HG03097 (cell line): ENCODE results near the gene KBTBD12.

Experiments
- ATAC-seq: cut with Tn5 transposase; IDR thresholded peaks from one replicate; pipeline ENCODE4 v1.9.1; 2021; ENCODE audit not compliant: unreplicated experiment, low FRiP score

The KBTBD12 gene

DNA sequence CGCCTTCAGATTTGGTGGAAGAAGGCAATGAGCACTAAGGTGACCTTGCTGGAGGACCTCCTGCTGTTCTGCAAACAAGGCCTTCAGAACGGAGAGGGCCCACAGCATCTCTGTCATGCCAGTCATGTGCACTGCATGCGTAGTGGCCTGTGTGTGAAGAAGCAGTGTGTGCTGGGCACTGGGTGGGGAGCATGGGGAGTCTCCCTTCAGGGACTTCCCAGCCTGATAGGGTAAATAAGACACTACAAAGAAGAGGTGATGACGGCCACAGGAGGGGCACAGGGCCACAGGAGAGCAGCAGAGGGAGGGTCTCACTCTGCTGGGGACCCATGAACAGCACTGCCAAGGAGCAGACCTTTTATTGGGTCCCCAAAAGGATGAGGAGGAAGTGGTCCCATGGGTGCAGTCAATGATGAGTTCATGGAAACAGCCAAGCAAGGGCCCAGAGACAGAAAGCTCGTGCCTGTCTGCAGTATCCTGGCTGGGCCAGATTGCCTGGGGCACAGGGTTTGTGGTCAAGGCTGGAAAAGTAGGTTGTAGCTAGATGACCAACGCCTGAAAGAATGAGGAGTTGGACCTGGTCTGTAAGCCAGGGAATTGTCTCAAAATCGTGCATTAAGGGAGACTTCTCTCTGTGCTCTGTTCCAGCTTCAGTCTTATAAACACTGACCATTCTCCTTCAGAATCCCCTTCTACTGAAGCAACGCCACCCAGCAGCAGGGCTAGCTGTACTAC lies 69.4 kb downstream of the KBTBD12 start:
- no peak for ATAC-seq

DNA sequence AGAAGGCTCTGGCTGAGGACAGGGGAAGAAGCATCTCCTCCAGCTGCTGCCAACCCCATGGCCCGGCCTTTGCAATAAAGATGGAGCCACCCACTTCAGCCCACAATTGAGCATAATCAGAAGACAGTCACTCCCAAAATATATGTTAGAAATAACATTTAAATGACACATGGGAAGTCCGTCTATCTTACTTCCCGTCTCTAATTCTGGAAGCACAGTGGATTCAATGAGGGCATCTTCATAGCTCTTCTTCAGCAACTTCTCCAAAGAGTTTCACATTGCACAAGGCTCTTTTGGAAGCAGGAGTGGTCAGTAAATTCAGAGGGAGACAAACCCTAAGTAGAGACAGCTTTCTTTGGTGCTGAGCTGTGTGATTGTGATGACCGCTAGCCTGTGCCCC lies 70.2 kb downstream of the KBTBD12 start:
- ATAC-seq: no peak

DNA sequence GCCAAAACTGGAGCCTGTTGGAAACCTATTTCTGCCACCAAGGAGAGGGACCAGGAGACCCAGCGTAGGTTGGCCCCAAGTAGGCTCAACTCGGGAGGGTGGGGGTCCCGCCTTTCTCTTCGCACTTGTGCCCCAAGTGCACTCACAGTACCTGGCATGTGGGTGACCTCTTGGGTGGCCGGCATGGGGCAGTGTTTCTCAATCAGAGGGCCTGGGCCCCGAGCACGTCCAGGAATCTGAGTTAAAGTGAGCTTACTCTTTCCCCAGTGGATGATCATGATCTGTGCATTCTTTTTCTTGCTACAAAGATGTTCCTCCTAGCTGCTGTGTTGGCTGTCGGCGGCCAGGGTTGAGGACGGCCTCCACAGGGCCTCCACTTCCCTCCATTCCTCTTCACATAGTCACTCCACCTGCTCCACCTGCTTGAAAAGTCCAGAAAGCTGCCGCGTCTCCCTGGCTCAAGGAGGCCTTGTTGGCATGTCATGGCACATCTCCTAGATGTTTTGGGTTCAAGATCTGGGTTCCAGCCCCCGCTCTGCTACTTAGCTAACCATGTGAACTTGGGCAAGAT lies 70.7 kb downstream of the KBTBD12 start:
- ATAC-seq: no peak

DNA sequence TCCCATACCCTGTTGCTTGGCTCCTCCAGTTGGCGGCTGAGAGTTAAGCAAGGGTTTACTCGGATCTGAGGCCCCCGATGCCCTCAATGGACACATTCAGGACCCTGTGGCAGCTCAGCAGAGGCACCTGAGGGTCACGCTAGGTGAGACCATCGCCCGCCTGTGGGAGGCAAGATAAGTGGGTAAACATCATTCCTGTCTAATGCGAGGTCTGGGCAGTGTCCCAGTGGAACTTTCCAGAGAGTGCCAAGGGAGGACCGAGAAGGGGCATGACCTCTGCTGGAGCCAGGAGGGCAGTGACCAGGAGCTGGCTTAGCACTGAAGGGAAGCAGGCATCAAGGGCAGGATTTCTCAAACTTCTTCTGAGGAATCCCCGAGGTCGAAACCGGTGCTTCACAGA lies 71.8 kb downstream of the KBTBD12 start:
- no peak for ATAC-seq

DNA sequence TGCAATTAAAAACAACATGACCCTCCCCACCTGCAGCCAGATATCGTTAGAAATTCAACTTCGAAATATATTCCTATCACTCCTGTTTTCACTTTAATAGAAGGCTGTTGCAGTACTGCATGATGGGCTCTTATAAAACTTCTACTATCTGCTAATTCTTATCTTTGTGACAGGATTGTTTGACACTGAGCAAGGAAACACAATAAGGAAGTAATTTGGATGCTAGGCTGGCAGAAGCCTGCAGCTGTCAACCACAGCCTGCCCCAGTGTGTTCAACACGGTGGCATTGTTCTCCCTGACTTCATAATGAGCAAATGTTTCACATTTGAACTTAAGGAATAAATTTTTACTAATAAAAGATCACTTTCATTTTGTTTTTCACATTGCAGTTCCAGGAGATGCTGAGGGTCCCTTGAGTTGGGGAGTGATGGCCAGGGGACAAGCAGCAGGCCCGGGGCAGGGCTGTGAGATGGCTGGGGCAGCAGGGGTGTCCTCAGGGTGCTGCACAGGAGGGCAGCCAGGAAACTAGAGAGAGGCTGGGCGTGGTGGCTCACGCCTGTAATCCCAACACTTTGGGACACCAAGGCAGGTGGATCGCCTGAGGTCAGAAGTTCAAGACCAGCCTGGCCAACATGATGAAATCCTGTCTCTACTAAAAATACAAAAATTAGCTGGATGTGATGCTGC lies 72.4 kb downstream of the KBTBD12 start:
- ATAC-seq: no peak

DNA sequence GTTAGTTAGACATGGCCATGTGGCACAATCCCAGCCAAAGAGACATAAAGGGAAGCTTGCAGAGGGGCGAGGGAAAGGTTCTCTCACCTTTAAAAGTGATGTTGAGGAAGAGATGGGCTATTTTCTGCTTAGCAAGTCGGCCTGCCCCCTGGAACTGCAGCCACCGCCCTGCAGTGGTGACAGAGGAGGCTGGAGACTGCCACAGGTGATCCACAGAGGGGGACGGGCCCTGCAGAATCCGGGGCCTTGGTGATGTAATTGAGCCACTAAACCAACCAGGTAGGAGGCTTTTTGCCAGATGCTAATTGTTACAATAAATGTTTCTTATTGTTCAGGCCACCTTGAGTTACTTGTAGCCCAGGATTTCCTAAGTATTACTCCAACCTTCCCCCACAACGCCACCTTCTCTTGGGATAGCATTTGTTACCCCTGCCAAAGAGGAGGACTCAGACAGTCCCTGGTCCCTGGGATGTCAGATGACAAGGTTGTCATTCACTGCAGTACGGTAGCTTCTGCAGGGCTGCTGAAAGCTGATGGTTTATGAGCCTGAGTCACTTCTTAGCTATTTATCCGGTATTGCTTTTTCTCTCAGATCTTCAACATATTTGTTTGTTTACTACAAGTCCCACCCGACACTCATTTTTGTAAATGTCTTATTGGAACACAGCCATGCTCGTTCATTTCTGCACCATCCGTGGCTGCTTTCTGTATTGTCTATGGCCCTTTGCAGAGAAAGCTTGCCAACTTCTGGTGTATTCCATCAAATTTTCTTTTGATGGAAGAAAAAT lies 73.9 kb downstream of the KBTBD12 start:
- no peak for ATAC-seq

DNA sequence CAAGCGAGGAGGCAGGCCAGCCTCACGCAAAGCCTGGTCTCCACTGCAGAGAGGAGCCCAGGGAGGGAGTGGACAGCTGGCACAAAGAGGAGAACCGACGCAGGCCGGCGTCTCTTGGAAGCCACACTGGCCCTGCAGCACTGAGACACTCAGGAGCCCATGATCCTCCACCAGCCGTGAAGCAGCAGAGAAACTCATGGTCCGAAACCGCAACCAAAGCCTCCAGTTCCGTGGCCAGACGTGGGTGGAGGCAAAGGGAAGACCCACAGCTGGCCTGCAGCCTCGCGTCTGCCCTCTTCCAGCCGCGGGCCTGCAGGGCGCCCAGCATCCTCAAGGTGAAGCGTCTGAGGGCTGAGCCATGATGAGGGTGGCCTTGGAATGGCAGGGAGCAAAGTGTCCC lies 75.0 kb downstream of the KBTBD12 start:
- ATAC-seq: no peak

DNA sequence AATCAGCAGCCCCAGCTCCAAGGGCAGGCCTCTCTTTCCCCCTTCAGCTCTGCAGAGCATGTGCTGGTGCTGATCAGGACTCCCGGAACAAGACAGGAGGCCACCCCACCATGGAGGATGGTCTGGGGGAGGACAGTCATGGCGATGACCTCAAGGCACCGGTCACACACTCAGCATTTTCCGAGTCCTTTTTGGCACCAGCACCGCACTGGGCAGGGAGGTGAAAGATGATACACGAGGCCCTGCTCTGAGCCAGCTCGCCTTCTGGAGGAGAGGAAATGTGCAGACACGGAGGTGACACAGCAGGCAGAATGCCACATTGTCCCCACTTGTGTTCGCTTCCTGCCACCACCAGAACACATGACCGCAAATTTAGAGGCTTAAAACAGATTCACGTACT lies 75.4 kb downstream of the KBTBD12 start:
- ATAC-seq: no peak

DNA sequence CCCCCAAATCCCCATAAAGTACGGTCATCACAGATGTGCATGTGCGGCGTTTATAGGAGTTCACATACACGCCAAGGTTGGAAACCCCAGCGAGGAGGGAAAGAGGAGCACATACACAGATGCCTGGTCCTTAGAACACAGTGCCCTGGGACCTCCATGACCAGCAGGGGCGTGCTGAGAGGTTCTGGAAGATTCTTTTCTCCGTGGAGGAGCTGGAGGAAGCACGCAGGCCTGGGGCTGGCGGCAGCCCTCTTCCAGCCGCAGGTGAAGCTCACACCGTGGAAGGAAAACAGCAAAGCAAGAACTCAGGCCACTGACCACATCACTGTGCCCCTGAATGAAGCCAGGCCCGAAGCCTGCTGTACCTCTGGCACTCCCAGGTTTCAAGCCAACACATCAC lies 76.2 kb downstream of the KBTBD12 start:
- no peak for ATAC-seq

DNA sequence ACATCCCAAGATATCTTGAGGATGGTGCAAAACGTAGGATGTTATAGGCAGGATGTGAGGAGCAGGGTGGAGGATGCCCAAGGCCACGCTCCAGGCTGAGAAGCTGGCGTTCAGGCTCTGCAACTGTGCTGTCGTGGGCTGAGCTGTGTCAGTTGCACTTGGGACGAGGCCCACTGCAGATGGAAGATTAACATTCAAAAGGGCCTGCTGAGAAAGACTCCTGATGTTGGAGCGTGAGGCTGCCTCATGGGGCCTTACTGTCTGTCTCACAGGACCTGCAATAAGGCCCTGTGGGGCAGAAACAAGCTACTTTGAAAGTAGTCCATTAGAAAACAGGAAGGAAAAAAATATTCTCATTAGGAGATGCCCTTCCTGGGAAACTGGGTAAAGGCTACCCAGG lies 76.6 kb downstream of the KBTBD12 start:
- no peak for ATAC-seq

DNA sequence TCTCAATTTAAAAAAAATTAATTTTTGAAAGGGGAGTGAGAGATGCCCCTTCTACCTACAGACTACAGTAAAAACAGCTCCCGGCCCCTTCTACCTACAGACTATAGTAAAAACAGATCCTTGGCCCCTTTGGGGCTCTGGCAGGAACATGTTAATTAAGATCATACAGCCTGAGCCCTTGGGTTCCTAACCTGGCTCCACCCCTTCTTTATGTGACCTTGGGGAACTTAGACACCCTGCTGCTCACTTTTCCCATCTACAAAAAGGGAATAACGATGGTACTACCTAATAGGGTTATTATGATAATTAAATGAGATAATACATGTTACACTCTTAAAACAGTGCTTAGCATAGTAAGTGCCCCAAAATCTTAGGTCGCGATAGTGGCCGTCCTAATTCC lies 77.1 kb downstream of the KBTBD12 start:
- ATAC-seq: no peak

DNA sequence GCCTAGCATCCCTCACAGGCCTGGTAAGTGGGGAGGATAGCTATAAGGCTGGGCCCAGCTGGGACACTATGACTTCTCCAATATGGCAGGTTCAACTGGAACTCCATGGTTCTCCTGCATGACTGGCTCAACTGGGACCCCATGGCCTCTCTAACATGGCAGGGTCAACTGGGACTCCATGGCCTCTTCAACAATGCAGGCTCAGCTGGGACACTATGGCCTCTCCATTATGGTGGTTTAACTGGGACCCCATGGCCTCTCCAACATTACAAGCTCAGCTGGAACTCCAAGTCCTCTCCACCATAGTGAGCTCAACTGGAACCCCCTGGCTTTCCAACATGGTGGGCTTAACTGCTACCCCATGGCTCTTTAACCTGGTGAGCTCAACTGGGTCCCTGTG lies 79.0 kb downstream of the KBTBD12 start:
- ATAC-seq: no peak

DNA sequence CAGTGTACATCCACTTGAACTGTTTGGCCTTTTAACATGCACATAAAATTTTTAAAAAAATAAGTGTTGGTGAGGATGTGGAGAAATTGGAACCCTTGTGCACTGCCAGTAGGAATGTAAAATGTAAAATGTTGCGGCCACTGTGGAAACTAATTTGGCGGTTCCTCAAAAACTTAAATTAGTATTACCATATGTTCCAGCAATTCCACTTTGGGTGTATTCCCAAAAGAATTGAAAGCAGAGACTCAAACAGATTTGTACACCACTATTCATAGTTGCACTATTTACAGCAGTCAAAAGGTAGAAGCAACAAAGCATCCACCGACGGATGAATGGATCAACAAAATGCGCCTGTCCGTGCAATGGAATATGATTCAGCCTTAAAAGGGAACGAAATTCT lies 82.0 kb downstream of the KBTBD12 start:
- no peak for ATAC-seq

DNA sequence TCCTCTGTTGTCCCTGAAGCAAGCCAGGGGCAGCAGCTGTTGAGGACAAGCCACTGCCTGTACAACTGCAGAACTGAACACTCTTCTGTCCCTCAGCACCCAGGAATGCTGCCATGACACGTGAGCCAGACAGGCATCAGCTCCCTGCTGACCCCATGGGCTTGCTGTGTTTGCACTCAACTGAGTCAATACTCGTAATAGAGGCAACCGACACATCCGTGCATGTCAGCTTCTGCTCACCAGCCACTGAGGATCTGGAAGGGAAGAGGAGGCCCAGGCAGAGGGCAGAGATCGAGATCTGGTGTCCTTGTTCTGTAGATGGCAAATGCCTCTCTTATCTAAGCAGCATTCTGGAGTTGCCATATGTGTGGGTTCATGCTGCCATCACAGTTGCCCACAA lies 82.9 kb downstream of the KBTBD12 start:
- no peak for ATAC-seq

DNA sequence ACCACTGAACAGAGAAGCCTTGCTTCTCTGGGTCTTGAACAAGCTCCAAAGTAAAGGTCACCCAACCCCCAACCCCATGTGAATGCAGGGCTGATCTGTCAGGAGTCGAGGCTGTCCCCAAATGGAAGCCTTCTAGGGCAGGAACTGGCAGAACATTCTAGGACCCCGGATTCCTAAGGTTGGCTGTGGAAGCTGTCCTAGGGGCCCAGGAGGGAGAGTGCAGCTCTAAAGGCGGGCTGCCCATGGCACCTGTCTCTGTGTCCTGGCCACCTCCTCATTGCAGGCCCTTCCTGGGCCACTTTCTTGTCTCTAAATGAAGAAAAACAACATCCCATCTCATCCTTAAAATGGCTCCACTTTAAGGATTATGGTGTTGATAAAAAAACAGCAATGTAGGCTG lies 83.6 kb downstream of the KBTBD12 start:
- ATAC-seq: no peak

DNA sequence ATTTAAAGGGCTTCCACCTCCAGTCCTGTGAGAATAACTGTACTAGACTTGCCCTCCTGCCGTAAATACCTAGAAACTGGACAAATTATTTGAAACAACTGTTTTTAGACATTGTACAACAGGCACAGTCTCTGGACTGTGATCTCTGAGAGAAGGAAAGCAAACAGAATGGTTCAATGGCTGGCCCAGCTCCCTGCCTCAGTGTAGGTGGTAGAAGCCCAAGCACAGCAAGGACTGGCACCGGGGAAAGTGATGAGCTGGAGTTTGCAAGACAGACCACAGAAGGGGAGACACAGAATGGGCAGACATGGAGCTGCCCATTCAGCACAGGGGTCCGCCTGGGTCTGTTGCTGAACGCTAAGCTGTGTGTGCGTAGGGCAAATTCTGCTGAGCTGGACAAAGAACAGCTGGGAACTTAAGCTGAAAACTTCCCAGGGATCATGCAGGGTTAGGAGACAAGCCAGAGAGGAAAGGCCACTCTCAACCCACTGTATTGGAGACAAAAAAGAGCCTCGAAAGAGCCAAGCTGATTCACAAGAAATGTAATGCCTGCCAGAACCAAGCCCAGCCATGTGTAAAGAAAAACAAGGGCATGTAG lies 84.6 kb downstream of the KBTBD12 start:
- no peak for ATAC-seq

DNA sequence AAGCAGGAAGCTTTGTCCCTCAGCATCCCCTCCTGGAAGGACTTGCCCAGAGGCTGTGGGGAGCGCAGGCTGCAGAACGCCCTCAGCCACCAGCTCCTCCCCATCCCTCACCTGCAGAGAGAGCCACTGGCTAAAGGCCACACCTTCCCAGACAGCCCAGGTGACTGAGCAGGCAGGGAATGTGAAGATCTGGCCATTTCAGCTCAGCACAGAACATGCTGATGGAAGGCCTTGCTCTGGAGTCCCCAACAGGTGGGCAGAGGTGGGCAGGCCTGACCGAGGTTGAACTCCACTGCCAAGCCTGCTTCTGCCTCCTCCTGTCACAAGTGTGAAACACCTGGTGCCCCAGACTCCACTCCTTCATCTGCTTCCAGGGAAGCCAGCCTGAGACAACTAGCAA lies 86.5 kb downstream of the KBTBD12 start:
- no peak for ATAC-seq

DNA sequence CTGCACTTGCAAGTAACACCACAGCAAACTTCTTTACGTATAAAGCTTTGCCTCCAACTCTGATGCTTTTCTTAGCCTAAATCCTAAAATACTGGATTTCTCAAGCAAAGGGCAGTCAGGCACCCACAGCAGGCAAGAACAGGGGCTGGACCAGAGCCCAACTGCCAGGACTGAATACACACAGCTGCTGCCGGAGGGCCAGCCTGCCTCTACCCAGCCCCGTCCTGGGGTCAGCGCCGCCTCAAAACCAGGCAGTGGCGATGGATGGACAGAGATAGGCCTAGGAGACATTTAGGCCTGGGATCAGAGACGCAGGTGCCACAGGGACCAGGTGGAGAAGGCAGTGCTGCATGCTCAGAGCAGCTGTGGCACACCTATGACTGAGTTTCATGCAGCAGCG lies 89.6 kb downstream of the KBTBD12 start:
- ATAC-seq: no peak

DNA sequence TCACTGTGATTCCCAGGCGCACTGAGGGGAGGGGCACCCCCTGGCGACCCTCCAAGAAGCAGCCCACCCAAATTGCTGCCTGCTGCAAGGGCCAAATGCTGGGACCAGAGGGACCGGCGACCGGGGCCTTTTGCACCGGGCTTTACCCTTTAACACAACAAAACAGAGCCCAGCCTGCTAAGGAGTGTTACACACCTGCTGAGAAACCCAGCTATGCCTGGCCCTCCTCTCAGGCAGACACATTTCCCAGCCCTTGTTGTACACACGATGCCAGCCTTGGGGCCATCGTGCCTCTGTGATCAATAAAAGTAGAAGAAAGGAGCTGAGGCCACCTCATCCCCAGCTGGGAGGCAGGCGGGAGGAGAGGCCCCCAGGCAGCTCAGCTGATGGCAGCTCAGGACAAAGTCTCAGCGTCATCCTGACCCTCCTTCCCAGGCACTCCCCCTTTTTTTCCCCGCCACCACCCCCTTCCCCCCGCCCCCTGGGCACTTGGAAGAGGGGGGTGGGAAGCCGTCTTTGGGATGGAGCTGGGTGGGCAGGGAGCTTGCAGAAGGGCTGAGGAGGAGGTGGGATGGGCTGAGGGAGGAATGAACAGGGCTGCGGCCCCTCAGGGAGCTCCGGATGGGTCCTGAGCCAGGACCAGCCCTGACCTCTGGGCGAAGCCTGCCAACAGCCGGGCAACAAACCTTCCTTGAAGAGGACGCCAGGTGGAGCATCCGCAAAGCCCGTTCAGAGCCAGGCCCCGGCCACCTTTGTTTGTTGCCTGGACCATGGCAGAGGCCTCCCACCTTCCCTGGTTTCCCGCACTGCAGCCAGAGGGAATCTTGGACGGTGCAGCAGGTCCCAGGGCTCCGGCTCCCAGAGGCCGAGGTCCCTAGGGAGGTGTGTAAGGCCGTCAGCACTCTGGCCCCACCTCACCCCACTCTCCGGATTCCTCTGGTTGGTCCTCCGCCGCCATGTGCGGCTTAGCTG lies 91.3 kb downstream of the KBTBD12 start:
- no peak for ATAC-seq

DNA sequence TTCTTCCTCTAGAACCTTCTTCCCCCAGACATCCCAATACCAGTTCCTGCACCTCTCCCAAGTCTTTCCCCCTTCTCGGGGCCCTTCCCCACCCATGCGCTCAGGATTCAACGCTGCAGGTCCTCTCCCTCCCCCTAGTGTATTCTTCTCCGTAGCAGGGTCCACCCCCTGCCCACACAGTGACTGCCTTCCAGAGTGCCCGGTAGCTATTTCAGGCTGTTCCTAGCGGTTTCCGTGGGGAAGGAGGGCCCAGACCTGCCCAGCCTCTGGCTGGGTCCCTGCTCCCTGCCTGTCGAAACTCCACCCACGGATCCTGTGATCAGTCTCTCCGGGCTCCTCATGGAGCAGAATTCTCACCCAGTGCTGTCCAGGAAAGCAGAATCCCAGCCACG lies 92.0 kb downstream of the KBTBD12 start:
- no peak for ATAC-seq
